Ishikawa (cell line): ENCODE results near the gene NEGR1.

Experiments used
- CEBPB ChIP-seq: IDR thresholded peaks from 2 replicates; pipeline ENCODE4 v1.6.1; 2012
- CREB1 ChIP-seq: IDR thresholded peaks from 2 replicates; pipeline ENCODE4 v1.6.1; 2012; ENCODE audit warnings: low read depth
- EGR1 ChIP-seq: IDR thresholded peaks from 2 replicates; pipeline ENCODE4 v1.6.1; 2012
- EP300 ChIP-seq: IDR thresholded peaks from 2 replicates; pipeline ENCODE4 v1.6.1; 2012; ENCODE audit warnings: borderline replicate concordance
- FOXM1 ChIP-seq: IDR thresholded peaks from 2 replicates; pipeline ENCODE4 v1.6.1; 2012; ENCODE audit warnings: low read depth, borderline replicate concordance
- MAX ChIP-seq: IDR thresholded peaks from 2 replicates; pipeline ENCODE4 v1.6.1; 2012
- NFIC ChIP-seq: IDR thresholded peaks from 2 replicates; pipeline ENCODE4 v1.6.1; 2012
- RAD21 ChIP-seq: IDR thresholded peaks from 2 replicates; pipeline ENCODE4 v1.6.1; 2012; ENCODE audit warnings: low read depth
- REST ChIP-seq: IDR thresholded peaks from 2 replicates; pipeline ENCODE4 v1.6.1; 2012; ENCODE audit warnings: low read depth, mild to moderate bottlenecking
- TAF1 ChIP-seq: IDR thresholded peaks from 2 replicates; pipeline ENCODE4 v1.6.1; 2012; ENCODE audit warnings: low read depth, mild to moderate bottlenecking
- TCF12 ChIP-seq: IDR thresholded peaks from 2 replicates; pipeline ENCODE4 v1.6.1; 2012; ENCODE audit warnings: low read depth
- TEAD4 ChIP-seq: IDR thresholded peaks from 2 replicates; pipeline ENCODE4 v1.6.1; 2012
- YY1 ChIP-seq: IDR thresholded peaks from 2 replicates; pipeline ENCODE4 v1.6.1; 2012; ENCODE audit warnings: low read depth
- ZBTB7A ChIP-seq: IDR thresholded peaks from 2 replicates; pipeline ENCODE4 v1.6.1; 2012; ENCODE audit warnings: low read depth
- TF ChIP-seq, protein P1 (sequence below): IDR thresholded peaks from 2 replicates; pipeline ENCODE4 v1.6.1; 2012

NEGR1 gene

DNA sequence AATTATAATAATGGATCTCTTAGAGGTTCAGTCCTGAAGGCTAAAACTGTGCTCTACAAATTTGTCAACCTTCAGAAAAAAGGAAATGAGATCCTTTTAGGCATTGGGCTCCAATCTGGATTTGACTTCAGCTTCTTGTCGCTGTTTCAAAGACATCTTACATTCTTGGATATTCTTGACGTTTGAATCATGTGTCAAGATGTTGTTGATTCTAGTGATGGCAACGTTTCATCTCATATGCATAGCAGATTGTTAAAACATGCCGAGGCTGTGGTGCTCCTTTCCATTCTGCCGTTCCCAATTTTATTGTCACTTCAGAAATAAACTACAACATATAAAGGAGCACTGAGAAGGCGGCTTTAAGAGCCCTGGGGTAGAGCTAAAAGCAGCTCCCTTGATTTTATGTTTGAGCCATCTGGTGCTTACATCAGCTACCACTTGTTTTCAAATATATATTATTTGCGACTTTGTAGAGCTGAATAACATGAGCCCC is 733.9 kb downstream of the NEGR1 start:
- no peak for TF ChIP-seq REST
- no peak for TF ChIP-seq ZBTB7A
- no peak for TF ChIP-seq FOXM1
- TF ChIP-seq TCF12: no peak
- TF ChIP-seq MAX: no peak
- no peak for TF ChIP-seq YY1

DNA sequence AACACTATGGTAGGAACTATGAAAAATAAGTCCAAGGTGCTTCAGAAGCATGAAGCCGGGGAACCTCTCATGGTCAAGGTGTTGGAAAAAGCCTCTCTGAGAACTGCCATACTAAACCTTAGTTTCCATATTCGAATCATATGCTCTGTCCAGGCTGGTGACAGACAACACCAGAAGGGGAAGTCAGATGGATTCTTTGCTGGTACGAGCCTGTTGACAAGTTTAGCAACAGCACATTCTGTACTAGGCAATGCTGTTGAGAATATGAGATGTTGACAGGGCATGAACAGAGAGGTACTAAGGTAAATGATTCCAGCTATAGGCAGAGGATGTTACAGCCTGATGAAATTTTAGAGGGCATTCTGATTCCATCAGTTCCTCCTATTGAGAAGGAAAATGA is 740.2 kb downstream of the NEGR1 start:
- TF ChIP-seq EP300: no peak
- TF ChIP-seq CEBPB: no peak

DNA sequence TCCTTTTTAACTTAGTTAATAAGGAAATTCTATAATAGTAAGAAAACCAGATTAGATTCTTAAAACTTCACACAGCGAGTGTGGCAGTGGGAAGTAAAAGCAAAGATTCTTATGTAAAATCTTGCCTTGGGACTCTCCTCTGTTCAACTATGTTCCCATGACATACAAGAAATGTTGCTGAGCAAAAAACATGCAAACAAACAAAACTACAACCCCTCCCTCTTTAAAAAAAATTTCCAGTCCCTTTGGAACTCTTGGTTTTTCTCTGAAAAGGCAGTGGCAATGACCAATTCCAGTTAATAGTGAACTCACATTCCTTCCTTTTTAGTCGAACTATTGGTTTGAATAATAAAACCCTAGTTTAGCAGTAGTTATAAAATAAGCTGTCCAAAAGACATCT is 748.4 kb downstream of the NEGR1 start:
- TF ChIP-seq RAD21 (no peak), TEAD4 (no peak), YY1 (no peak), EP300 (no peak), NFIC (no peak), MAX (no peak), EGR1 (no peak), FOXM1 (no peak), CEBPB (no peak), ZBTB7A (no peak), REST (no peak), CREB1 (no peak), TAF1 (no peak), TCF12 (no peak)
- TF ChIP-seq, protein P1, sequence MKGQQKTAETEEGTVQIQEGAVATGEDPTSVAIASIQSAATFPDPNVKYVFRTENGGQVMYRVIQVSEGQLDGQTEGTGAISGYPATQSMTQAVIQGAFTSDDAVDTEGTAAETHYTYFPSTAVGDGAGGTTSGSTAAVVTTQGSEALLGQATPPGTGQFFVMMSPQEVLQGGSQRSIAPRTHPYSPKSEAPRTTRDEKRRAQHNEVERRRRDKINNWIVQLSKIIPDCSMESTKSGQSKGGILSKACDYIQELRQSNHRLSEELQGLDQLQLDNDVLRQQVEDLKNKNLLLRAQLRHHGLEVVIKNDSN: no peak

- TF ChIP-seq EP300 (no peak), NFIC (no peak), TEAD4 (no peak), FOXM1 (no peak), MAX (no peak)
These were observed 750.0 kb downstream of the NEGR1 start for GRCh38 chr1:71532343-71532742.

- TF ChIP-seq CEBPB (no peak), YY1 (no peak), TAF1 (no peak), MAX (no peak), RAD21 (no peak), CREB1 (no peak)
These were observed 755.5 kb downstream of the NEGR1 start for GRCh38 chr1:71526824-71527223.

- TF ChIP-seq EGR1: no peak
- TF ChIP-seq NFIC: no peak
- no peak for TF ChIP-seq EP300
These were observed 759.6 kb downstream of the NEGR1 start for GRCh38 chr1:71522721-71523120.

DNA sequence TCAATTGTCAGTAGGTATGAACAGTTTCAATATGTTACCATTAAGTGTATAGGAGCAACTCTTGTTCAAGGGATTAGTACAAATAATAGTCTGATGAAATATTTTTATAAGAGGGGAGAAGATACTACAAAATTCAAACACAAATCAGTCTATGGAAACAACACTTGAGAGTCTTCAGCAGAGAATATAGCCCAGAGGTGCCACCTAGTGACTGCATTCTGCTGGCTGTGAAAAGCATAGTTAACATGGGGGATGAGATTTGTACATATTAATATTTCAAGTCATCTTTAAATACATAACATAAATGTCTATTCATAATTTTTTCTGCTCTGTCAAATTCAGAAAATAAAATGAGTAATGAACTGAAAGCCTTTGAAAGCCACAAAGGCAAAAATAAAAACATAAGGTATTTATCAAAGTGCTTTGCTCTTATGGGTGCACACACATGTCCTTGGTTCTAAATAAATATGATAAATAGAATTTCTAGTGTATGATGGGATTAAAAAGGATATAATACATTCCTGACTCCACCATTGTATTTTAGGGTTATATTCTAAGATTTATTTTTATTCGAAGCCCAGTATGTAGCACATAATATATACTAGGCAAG is 760.6 kb downstream of the NEGR1 start:
- no peak for TF ChIP-seq FOXM1
- TF ChIP-seq TCF12: no peak
- TF ChIP-seq RAD21: peak; percentile 72
- no peak for TF ChIP-seq TAF1
- TF ChIP-seq, protein P1: no peak
